HCT116 (cell line): ENCODE data around the gene CPNE4. TPM values are rescaled to one million over a fixed set of nuclear protein-coding genes. Genes with fewer than 3 reads are reported as not detected.

Experiments used
- ATAC-seq: fragments of 200-7000 bp; cut with Tn5 transposase; 2 replicates; pipeline ENCODE4 v1.9.1; 2020; ENCODE audit warnings: mild to moderate bottlenecking, moderate library complexity
- BruUV-seq: library from RNA; stranded (reverse); fragments of 400-500 nt; replicated peaks from 2 replicates; lab custom pipeline; 2021; lab: Mats Ljungman, UMichigan
- CTCF ChIA-PET: fragments of 300-600 bp; sonication (Branson Sonifier 250); formaldehyde crosslinking; loops from one replicate; lab custom pipeline; 2021; ENCODE audit warnings: antibody characterized with exemption; lab: Charles Lee
- POLR2A ChIA-PET: fragments of 300-600, 350-600 bp; sonication (Branson Sonifier 250); formaldehyde crosslinking; loops from one replicate; lab custom pipeline; 2021; ENCODE audit warnings: antibody characterized with exemption; lab: Charles Lee
- RAD21 ChIA-PET, 2 experiments: fragments of 300-600 bp; sonication (Branson Sonifier 250); formaldehyde crosslinking; loops; one replicate each; lab custom pipeline; 2023; ENCODE audit warnings: low total read pairs in 2 of 2; ENCODE audit not compliant: uncharacterized antibody in 2 of 2, unreplicated experiment in 2 of 2, low non-redundant PET in 1 of 2; lab: Charles Lee
- DNase-seq: peaks from one replicate; pipeline ENCODE4 v3.0.0-alpha.2; 2010; ENCODE audit warnings: low read depth, low spot score
- H2AFZ ChIP-seq: fragments of 200-600 bp; shearing (Covaris generic), sonication (generic); 2 replicates; pipeline ENCODE4 v1.6.1; 2017; ENCODE audit warnings: low read depth, mixed run types, mixed read lengths, antibody characterized with exemption, low read length; ENCODE audit not compliant: poor library complexity, severe bottlenecking
- H3K27ac ChIP-seq: 2 replicates; pipeline ENCODE4 v1.5.1; 2012; ENCODE audit warnings: low read depth, low read length
- H3K27me3 ChIP-seq: fragments of 200-600 bp; sonication (generic); 2 replicates; pipeline ENCODE4 v1.6.1; 2016; ENCODE audit warnings: mixed run types, low read length, mixed read lengths; ENCODE audit not compliant: insufficient read depth
- H3K36me3 ChIP-seq, 2 experiments: fragments of 200-500 bp in 1 of 2; fragments of 200-600 bp in 1 of 2; sonication (Bioruptor generic) in 1 of 2; sonication (generic) in 1 of 2; 2 replicates each; pipeline versions ENCODE4 v1.5.1 to v1.6.1; 2014 to 2016; ENCODE audit warnings: low read length in 2 of 2, inconsistent platforms in 1 of 2, mixed read lengths in 1 of 2, mixed run types in 1 of 2; ENCODE audit not compliant: insufficient read depth in 2 of 2, control insufficient read depth in 1 of 2
- H3K4me1 ChIP-seq, 2 experiments: fragments of 200-600 bp in 1 of 2; sonication (generic) in 1 of 2; 2 replicates each; pipeline versions ENCODE4 v1.5.1 to v1.6.1; 2012 to 2017; ENCODE audit warnings: low read length in 2 of 2, inconsistent platforms in 1 of 2, mild to moderate bottlenecking in 1 of 2, mixed read lengths in 1 of 2, mixed run types in 1 of 2, moderate library complexity in 1 of 2; ENCODE audit not compliant: insufficient read depth in 2 of 2, control insufficient read depth in 1 of 2
- H3K4me2 ChIP-seq: fragments of 200-600 bp; sonication (generic); 2 replicates; pipeline ENCODE4 v1.6.1; 2017; ENCODE audit warnings: mixed run types, low read length, mixed read lengths
- H3K4me3 ChIP-seq, 2 experiments: fragments of 200-600 bp in 1 of 2; sonication (generic) in 1 of 2; replicated peaks in 1 of 2; 2 replicates each; pipeline ENCODE4 v1.5.1; 2011 to 2016; ENCODE audit warnings: low read length in 2 of 2, control low read depth in 1 of 2, low read depth in 1 of 2, mild to moderate bottlenecking in 1 of 2, mixed read lengths in 1 of 2, mixed run types in 1 of 2
- H3K79me2 ChIP-seq: fragments of 200-600 bp; sonication (generic); 2 replicates; pipeline ENCODE4 v1.6.1; 2017; ENCODE audit warnings: mild to moderate bottlenecking, mixed run types, low read length, moderate library complexity, mixed read lengths; ENCODE audit not compliant: insufficient read depth
- H3K9ac ChIP-seq: fragments of 200-600 bp; sonication (generic); 2 replicates; pipeline ENCODE4 v1.6.1; 2016; ENCODE audit warnings: low read length, mixed read lengths
- H3K9me2 ChIP-seq: fragments of 200-600 bp; sonication (generic), shearing (Covaris generic); 2 replicates; pipeline ENCODE4 v1.6.1; 2017; ENCODE audit warnings: mixed run types, mild to moderate bottlenecking, moderate library complexity; ENCODE audit not compliant: insufficient read depth
- H3K9me3 ChIP-seq, 2 experiments: fragments of 200-500 bp in 1 of 2; fragments of 200-600 bp in 1 of 2; sonication (Bioruptor generic) in 1 of 2; sonication (generic) in 1 of 2; 2 replicates each; pipeline ENCODE4 v1.6.1; 2014 to 2017; ENCODE audit warnings: low read length in 2 of 2, mixed read lengths in 2 of 2, inconsistent platforms in 1 of 2, low read depth in 1 of 2, mild to moderate bottlenecking in 1 of 2, mixed run types in 1 of 2, moderate library complexity in 1 of 2; ENCODE audit not compliant: control insufficient read depth in 1 of 2, insufficient read depth in 1 of 2
- H4K20me1 ChIP-seq: fragments of 200-600 bp; sonication (generic), shearing (Covaris generic); 2 replicates; pipeline ENCODE4 v1.6.1; 2017; ENCODE audit warnings: mixed run types, mild to moderate bottlenecking, moderate library complexity; ENCODE audit not compliant: insufficient read depth
- CBX3 ChIP-seq: IDR thresholded peaks from 2 replicates; pipeline ENCODE4 v1.6.1; 2012; ENCODE audit warnings: low read depth
- CEBPB ChIP-seq: IDR thresholded peaks from 2 replicates; pipeline ENCODE4 v1.6.1; 2012; ENCODE audit warnings: low read depth
- ELF1 ChIP-seq: IDR thresholded peaks from 2 replicates; pipeline ENCODE4 v1.6.1; 2012; ENCODE audit warnings: low read depth, borderline replicate concordance
- EZH2 ChIP-seq: fragments of 200-600 bp; sonication (generic); IDR thresholded peaks from 2 replicates; pipeline ENCODE4 v1.6.1; 2017; ENCODE audit warnings: antibody characterized with exemption, mixed run types
- FOSL1 ChIP-seq: IDR thresholded peaks from 2 replicates; pipeline ENCODE4 v1.6.1; 2012; ENCODE audit warnings: low read depth
- MAX ChIP-seq: IDR thresholded peaks from 2 replicates; pipeline ENCODE4 v1.6.1; 2012
- POLR2A ChIP-seq: IDR thresholded peaks from 2 replicates; pipeline ENCODE4 v1.7.0; 2011; ENCODE audit warnings: borderline replicate concordance; ENCODE audit not compliant: insufficient read depth, insufficient read length; ENCODE audit errors: extremely low read depth
- REST ChIP-seq: IDR thresholded peaks from 2 replicates; pipeline ENCODE4 v1.6.1; 2012; ENCODE audit warnings: low read depth
- SP1 ChIP-seq: IDR thresholded peaks from 2 replicates; pipeline ENCODE4 v1.6.1; 2012; ENCODE audit warnings: low read depth
- SRF ChIP-seq: IDR thresholded peaks from 2 replicates; pipeline ENCODE4 v1.6.1; 2012; ENCODE audit warnings: low read depth
- TCF7L2 ChIP-seq: IDR thresholded peaks from 2 replicates; pipeline ENCODE4 v1.7.0; 2011; ENCODE audit warnings: borderline replicate concordance, inconsistent platforms; ENCODE audit not compliant: insufficient read depth, insufficient read length; ENCODE audit errors: extremely low read depth
- YY1 ChIP-seq: IDR thresholded peaks from 2 replicates; pipeline ENCODE4 v1.6.1; 2011; ENCODE audit warnings: low read length, low read depth, moderate library complexity, mild to moderate bottlenecking; ENCODE audit not compliant: insufficient replicate concordance; ENCODE audit errors: extremely low read depth
- ZBTB33 ChIP-seq: IDR thresholded peaks from 2 replicates; pipeline ENCODE4 v1.6.1; 2011; ENCODE audit warnings: mild to moderate bottlenecking, low read length, moderate library complexity; ENCODE audit not compliant: insufficient replicate concordance; ENCODE audit errors: extremely low read depth
- ZFX ChIP-seq: fragments of 450-650 bp; IDR thresholded peaks from 2 replicates; pipeline ENCODE4 v1.6.1; 2017
- ZNF274 ChIP-seq: fragments of 200-500 bp; sonication (Bioruptor generic); IDR thresholded peaks from 2 replicates; pipeline ENCODE4 v1.6.1; 2014; ENCODE audit warnings: mild to moderate bottlenecking, low read depth, low read length, inconsistent platforms
- intact Hi-C: fragments of 100-400 bp; cut with micrococcal nuclease; formaldehyde crosslinking; loops from 2 replicates; pipeline ENCODE4 v1.10.0; 2022
- total RNA-seq: library from RNA; stranded (reverse); gene quantifications from one replicate; pipeline ENCODE4 v1.2.1, GENCODE V29; 2021; ENCODE audit not compliant: unreplicated experiment
- TF ChIP-seq, protein P1 (sequence below): IDR thresholded peaks from 2 replicates; pipeline ENCODE4 v1.6.1; 2012
- TF ChIP-seq, protein P2 (sequence below), 3 experiments: fragments of 200-600 bp in 1 of 3; sonication (generic) in 1 of 3; IDR thresholded peaks in 2 of 3; conservative IDR thresholded peaks in 1 of 3; 2 replicates each; pipeline ENCODE4 v1.5.1; 2012 to 2017; ENCODE audit warnings: low read depth in 2 of 3, low read length in 2 of 3, antibody characterized with exemption in 1 of 3, borderline replicate concordance in 1 of 3, control low read depth in 1 of 3, mild to moderate bottlenecking in 1 of 3, mixed read lengths in 1 of 3, mixed run types in 1 of 3, moderate library complexity in 1 of 3; ENCODE audit not compliant: insufficient read depth in 1 of 3

The CPNE4 gene
- total RNA-seq, 1 experiment from 2014 or later = not detected

GRCh38 chr3:131843174-131843573, 191.6 kb downstream of the CPNE4 start:
- H3K9ac ChIP-seq = no peak overlapping the region
- no peaks in the 10 kb centered on the region for H3K36me3 ChIP-seq
- H3K4me3 ChIP-seq = no peak overlapping the region
- no peak overlapping the region for H2AFZ ChIP-seq
- intact Hi-C loops = no loop called here
- no peak for TF ChIP-seq ZFX
- TF ChIP-seq CBX3 = no peak
- no peak for TF ChIP-seq CEBPB
- TF ChIP-seq FOSL1 = no peak
- no peak for TF ChIP-seq MAX
- TF ChIP-seq SP1 = no peak
- TF ChIP-seq ZBTB33 = no peak
- no peak for TF ChIP-seq POLR2A
- no peak for TF ChIP-seq ZNF274
- no peak for TF ChIP-seq ELF1
- TF ChIP-seq, protein P1, sequence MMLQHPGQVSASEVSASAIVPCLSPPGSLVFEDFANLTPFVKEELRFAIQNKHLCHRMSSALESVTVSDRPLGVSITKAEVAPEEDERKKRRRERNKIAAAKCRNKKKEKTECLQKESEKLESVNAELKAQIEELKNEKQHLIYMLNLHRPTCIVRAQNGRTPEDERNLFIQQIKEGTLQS = no peak
- TF ChIP-seq, protein P2, sequence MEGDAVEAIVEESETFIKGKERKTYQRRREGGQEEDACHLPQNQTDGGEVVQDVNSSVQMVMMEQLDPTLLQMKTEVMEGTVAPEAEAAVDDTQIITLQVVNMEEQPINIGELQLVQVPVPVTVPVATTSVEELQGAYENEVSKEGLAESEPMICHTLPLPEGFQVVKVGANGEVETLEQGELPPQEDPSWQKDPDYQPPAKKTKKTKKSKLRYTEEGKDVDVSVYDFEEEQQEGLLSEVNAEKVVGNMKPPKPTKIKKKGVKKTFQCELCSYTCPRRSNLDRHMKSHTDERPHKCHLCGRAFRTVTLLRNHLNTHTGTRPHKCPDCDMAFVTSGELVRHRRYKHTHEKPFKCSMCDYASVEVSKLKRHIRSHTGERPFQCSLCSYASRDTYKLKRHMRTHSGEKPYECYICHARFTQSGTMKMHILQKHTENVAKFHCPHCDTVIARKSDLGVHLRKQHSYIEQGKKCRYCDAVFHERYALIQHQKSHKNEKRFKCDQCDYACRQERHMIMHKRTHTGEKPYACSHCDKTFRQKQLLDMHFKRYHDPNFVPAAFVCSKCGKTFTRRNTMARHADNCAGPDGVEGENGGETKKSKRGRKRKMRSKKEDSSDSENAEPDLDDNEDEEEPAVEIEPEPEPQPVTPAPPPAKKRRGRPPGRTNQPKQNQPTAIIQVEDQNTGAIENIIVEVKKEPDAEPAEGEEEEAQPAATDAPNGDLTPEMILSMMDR (IDR thresholded peaks at IDR 0.05 in 2 of 3, conservative IDR thresholded peaks at IDR 0.05 in 1 of 3; ENCODE audit: borderline replicate concordance in 1 of 3, insufficient read depth in 1 of 3, low read depth in 2 of 3, low read length in 2 of 3) = no peak
- no peak for TF ChIP-seq REST
- no peak for TF ChIP-seq YY1
- no peak for TF ChIP-seq SRF
- TF ChIP-seq TCF7L2 = no peak
- TF ChIP-seq EZH2 = no peak
- H4K20me1 ChIP-seq = no peaks in the 10 kb centered on the region; the same call in 1 of the 2 replicates
- BruUV-seq = no TSS peak
- H3K4me1 ChIP-seq = no peaks in the 10 kb centered on the region
- H3K27ac ChIP-seq = no peak overlapping the region
- ChIA-PET POLR2A (no interaction called here), RAD21 (no interaction called here), CTCF (no interaction called here)
- DNase-seq = no peak
- H3K4me2 ChIP-seq = no peak overlapping the region
- H3K79me2 ChIP-seq = no peaks in the 10 kb centered on the region
- no peaks in the 10 kb centered on the region for H3K9me2 ChIP-seq
- peaks cover 30% of the 10 kb centered on the region for H3K27me3 ChIP-seq
- H3K9me3 ChIP-seq = no peaks in the 10 kb centered on the region
- ATAC-seq = no peak
